GM12873 (cell line): ENCODE measurements around the gene TSGA10.

Experiments
- TF ChIP-seq, protein P1 (sequence below): IDR thresholded peaks from 2 replicates; pipeline ENCODE4 v1.5.1; 2012; ENCODE audit warnings: low read depth, mild to moderate bottlenecking, moderate library complexity, low read length, control low read depth; ENCODE audit not compliant: insufficient read depth; ENCODE audit errors: missing control alignments

The TSGA10 gene

DNA sequence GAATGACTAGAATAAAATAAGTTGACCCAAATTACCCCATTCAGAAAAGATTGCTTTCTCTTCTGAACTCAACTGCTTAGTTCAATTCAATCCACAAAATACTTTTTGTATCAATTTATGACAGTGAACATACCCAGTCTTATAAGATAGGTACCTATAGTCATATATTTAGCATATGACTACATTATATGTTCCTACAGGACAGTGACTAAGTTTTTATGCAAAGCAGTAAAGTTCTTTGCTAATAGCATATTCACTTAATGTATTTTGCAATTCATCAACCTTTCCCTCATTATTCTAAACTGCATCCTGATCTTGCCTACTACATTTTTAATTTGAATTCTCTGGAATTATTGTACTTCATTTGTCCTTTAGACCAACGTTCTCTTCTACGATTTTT, 43.5 kb downstream of the TSGA10 start:
- TF ChIP-seq, protein P1, sequence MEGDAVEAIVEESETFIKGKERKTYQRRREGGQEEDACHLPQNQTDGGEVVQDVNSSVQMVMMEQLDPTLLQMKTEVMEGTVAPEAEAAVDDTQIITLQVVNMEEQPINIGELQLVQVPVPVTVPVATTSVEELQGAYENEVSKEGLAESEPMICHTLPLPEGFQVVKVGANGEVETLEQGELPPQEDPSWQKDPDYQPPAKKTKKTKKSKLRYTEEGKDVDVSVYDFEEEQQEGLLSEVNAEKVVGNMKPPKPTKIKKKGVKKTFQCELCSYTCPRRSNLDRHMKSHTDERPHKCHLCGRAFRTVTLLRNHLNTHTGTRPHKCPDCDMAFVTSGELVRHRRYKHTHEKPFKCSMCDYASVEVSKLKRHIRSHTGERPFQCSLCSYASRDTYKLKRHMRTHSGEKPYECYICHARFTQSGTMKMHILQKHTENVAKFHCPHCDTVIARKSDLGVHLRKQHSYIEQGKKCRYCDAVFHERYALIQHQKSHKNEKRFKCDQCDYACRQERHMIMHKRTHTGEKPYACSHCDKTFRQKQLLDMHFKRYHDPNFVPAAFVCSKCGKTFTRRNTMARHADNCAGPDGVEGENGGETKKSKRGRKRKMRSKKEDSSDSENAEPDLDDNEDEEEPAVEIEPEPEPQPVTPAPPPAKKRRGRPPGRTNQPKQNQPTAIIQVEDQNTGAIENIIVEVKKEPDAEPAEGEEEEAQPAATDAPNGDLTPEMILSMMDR, result no peak

DNA sequence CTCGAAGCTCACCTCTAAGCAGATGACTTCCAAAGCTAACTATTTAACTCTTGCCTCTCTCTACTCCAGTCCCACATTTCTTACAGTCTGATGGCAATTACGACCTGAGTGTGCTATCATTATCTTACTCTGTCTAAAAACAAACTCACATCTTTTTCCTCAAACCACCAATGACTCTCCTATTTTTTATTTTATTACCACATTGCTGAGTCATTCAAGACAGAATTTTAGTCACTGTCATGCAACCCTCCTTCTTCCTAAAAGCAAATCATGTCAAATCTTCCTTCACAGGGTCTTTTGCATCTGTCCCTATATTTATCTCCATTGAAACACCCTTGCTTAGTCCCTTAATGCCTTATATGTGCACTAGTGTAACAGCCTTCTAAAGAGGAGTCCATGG, 47.8 kb downstream of the TSGA10 start:
- TF ChIP-seq, protein P1, result no peak

DNA sequence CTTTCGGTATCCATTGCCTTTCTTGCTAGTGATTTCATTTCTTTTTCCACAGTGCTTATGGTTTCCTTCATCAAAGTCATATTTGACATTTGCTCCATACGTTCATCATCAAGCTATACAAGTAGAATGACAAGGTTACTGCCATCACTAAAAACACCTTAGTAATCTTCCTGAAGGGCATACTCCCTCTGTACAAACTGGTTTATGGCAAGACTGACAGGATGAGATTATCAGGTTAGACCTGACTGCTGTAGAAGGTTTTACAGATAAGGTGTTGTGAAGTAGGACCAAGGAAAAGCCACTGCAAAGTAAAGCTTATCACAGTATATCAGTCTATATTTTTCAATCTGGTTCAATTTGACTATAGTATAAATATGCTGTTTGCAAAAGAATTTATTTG, 50.7 kb downstream of the TSGA10 start:
- TF ChIP-seq, protein P1, result no peak

DNA sequence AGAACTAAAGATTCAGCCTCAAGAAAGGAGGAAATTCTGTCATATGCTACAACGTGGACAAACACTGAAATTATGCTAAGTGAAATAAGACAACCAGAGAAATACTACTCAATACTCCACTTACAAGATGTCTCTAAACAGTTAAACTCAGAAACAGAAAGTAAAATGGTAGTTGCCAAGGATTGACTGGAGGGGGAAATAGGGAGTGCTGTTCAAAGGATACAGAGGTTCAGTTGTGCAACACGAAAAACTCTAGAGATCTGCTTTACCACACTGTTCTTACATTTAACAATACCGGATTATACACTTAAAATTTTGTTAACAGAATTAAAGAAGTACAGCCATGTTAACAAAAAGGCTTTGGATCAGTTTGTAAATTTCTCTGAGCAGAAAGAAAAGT, 53.0 kb downstream of the TSGA10 start:
- TF ChIP-seq, protein P1, result no peak

DNA sequence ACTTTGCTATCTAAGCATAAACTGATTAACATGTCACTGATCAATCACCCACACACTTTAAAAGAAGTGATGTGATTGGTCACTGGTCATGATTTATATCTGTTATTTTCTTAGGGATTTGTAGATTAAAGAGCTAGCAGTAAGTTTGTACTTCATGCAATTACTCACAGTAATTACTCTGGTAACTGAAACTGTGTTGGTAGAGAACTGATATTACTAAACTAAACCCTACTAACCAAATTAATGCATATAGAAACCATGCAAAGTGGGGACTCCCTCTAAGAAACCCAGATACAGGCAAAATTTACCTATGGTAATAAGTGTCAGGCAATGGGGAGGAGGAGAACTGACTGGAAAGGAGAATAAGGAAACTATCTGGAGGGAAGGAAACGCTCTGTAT, 58.0 kb downstream of the TSGA10 start:
- TF ChIP-seq, protein P1, result no peak

DNA sequence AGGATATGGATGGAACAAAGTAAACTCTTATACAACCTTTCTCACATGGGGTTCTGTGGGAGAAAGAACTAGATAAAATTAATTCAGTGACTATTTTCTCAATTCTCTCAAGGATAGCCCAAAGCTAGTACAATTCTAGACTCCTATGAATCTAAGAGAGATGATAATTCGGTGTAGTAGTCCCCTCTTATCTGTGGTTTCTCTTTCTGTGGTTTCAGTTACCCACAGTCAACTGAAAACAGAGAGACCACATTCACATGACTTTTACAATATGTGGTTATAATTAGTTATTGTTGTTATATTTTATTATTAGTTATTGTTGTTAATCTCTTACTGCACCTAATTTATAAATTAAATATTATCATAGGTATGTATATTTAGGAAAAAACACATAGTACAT, 66.7 kb downstream of the TSGA10 start:
- TF ChIP-seq, protein P1, result no peak

DNA sequence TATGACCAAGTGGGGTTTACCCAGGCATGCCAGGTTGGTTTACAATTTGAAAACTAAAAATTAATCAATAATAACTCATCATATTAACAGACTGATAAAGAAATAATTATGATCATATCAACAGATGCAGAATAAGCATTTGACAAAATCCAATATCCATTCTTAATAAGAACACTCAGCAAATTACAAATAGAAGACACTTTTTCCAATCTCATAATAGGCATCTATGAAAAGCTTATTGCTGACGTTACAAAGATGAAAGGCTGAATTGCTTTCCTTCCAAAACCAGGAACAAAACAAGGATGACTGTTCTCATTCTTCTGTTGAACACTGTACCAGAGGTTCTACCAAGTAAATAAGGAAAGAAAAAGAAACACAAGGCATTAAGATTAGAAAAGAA, 68.4 kb downstream of the TSGA10 start:
- TF ChIP-seq, protein P1, result no peak

DNA sequence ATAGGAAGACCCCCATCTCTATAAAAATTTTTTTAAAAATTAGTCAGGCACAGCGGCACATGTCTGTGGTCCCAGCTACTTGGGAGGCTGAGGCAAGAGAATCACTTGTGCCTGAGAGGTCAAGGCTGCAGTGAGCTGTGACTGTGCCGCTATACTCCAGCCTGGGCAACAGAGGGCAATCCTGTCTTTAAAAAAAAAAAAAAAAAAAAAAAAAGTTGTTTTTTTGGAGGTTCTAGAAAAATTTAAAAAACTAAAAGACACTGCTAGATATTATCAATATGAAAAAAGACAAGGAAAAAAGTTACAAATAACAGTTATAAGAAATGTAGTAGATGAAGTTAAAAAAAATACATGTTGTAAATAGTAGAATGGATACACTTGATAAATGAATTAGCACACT, 69.3 kb downstream of the TSGA10 start:
- TF ChIP-seq, protein P1, result peak; percentile 51
